NB4 (cell line): ENCODE results near the gene KLF2.

Experiments used
- CTCF ChIP-seq: IDR thresholded peaks from one replicate; pipeline ENCODE4 v1.5.1; 2012; ENCODE audit warnings: low read depth, low read length
- POLR2A ChIP-seq: IDR thresholded peaks from 2 replicates; pipeline ENCODE4 v1.6.1; 2011; ENCODE audit warnings: mild to moderate bottlenecking; ENCODE audit not compliant: insufficient read length; ENCODE audit errors: extremely low read depth

GRCh38 chr19:16361254-16361653 lies 36.6 kb downstream of the KLF2 start:
- TF ChIP-seq CTCF: no peak
- TF ChIP-seq POLR2A: no peak
